C4-2B (cell line): ENCODE results near the gene DCBLD2.

Source experiments
- ZFX ChIP-seq: fragments of 450-650 bp; IDR thresholded peaks from 2 replicates; pipeline ENCODE4 v1.6.1; 2017
- TF ChIP-seq, protein P1 (sequence below): fragments of 450-650 bp; conservative IDR thresholded peaks from 2 replicates; pipeline ENCODE4 v1.5.1; 2017; ENCODE audit warnings: mild to moderate bottlenecking

GRCh38 chr3:98921957-98922356 is 20.5 kb upstream of the DCBLD2 start:
- TF ChIP-seq, protein P1, sequence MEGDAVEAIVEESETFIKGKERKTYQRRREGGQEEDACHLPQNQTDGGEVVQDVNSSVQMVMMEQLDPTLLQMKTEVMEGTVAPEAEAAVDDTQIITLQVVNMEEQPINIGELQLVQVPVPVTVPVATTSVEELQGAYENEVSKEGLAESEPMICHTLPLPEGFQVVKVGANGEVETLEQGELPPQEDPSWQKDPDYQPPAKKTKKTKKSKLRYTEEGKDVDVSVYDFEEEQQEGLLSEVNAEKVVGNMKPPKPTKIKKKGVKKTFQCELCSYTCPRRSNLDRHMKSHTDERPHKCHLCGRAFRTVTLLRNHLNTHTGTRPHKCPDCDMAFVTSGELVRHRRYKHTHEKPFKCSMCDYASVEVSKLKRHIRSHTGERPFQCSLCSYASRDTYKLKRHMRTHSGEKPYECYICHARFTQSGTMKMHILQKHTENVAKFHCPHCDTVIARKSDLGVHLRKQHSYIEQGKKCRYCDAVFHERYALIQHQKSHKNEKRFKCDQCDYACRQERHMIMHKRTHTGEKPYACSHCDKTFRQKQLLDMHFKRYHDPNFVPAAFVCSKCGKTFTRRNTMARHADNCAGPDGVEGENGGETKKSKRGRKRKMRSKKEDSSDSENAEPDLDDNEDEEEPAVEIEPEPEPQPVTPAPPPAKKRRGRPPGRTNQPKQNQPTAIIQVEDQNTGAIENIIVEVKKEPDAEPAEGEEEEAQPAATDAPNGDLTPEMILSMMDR: no peak
- TF ChIP-seq ZFX: no peak
